HepG2 (cell line): ENCODE results near the gene PM20D1.

Experiments used
- ARNT2 ChIP-seq: sonication (generic); formaldehyde crosslinking; IDR thresholded peaks from 2 replicates; pipeline ENCODE4 v1.8.0; 2022; ENCODE audit warnings: mild to moderate bottlenecking, low read depth, missing genetic modification reagents, moderate library complexity
- FOSL1 ChIP-seq: sonication (generic); formaldehyde crosslinking; IDR thresholded peaks from 2 replicates; pipeline ENCODE4 v1.9.0; 2021; ENCODE audit warnings: missing genetic modification reagents, borderline replicate concordance
- HDAC6 ChIP-seq: fragments of 200-600 bp; sonication (generic); IDR thresholded peaks from 2 replicates; pipeline ENCODE4 v1.7.0; 2017; ENCODE audit warnings: mild to moderate bottlenecking, antibody characterized with exemption, low read length, low read depth
- KLF6 ChIP-seq: IDR thresholded peaks from 2 replicates; pipeline ENCODE4 v1.8.0; 2016; ENCODE audit warnings: missing biosample characterization, missing genetic modification reagents
- POLR2A ChIP-seq, 2 experiments: IDR thresholded peaks; 2 replicates each; pipeline ENCODE4 v1.6.1; 2011; ENCODE audit warnings: low read depth in 2 of 2, low read length in 2 of 2, mild to moderate bottlenecking in 1 of 2, moderate library complexity in 1 of 2; ENCODE audit not compliant: insufficient read depth in 1 of 2
- SOX6 ChIP-seq, 2 experiments: fragments of 450-650 bp in 1 of 2; sonication (generic) in 1 of 2; formaldehyde crosslinking in 1 of 2; IDR thresholded peaks; 2 replicates each; pipeline versions ENCODE4 v1.4.0 to v1.6.1; 2017 to 2020; ENCODE audit warnings: antibody characterized with exemption in 1 of 2, mild to moderate bottlenecking in 1 of 2, missing genetic modification reagents in 1 of 2
- ZFP1 ChIP-seq: IDR thresholded peaks from 2 replicates; pipeline ENCODE4 v1.6.1; 2016
- ZNF3 ChIP-seq: IDR thresholded peaks from 2 replicates; pipeline ENCODE4 v1.7.0; 2017; ENCODE audit warnings: inconsistent platforms
- ZNF44 ChIP-seq: sonication (generic); formaldehyde crosslinking; IDR thresholded peaks from 2 replicates; pipeline ENCODE4 v1.5.1; 2020; ENCODE audit warnings: mild to moderate bottlenecking, missing genetic modification reagents
- TF ChIP-seq, protein P1 (sequence below): sonication (generic); formaldehyde crosslinking; IDR thresholded peaks from 2 replicates; pipeline ENCODE4 v1.5.0; 2020; ENCODE audit warnings: mild to moderate bottlenecking, missing genetic modification reagents, moderate library complexity
- TF ChIP-seq, protein P2 (sequence below): sonication (generic); formaldehyde crosslinking; IDR thresholded peaks from 2 replicates; pipeline ENCODE4 v1.4.0; 2020; ENCODE audit warnings: missing genetic modification reagents
- TF ChIP-seq, protein P3 (sequence below): sonication (generic); formaldehyde crosslinking; IDR thresholded peaks from 2 replicates; pipeline ENCODE4 v1.4.0; 2020; ENCODE audit warnings: mild to moderate bottlenecking, missing genetic modification reagents
- TF ChIP-seq, protein P4 (sequence below): IDR thresholded peaks from 2 replicates; pipeline ENCODE4 v1.4.0; 2020; ENCODE audit warnings: mild to moderate bottlenecking, missing genetic modification reagents
- TF ChIP-seq, protein P5 (sequence below): sonication (generic); formaldehyde crosslinking; IDR thresholded peaks from 2 replicates; pipeline ENCODE4 v1.4.0; 2020; ENCODE audit warnings: missing genetic modification reagents

DNA sequence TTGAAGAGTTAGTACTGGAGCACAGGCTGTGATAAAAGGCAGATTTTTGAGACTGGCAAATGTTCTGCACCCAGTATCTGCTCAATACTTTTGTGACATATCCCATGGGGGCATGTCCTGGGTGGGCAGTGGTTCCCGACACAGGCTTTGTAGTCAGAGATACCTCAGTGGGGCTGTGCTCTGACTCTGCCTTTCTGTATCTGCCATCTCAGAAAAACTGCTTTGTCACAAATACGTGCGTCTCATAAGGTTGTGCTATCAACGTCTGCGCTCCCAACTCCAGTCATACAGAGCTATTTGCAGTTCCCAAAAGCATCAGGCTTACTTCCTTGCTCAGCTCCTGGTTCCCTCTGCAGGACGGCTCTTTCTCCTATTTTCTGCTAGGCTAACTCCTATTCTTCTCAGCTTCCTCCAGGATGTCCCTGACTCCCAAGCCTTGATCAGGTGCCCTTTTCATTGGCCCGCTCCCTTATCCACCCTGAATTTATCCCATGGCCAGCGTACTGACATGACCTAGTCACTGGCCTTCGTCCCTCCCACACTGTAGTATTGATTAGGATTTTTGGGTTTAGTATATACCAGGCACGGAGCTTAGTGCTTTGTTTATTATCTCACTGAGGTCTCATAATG, 62.5 kb downstream of the PM20D1 start:
- TF ChIP-seq HDAC6 (no peak), KLF6 (CRISPR knock-in tag) (no peak), ARNT2 (CRISPR knock-in tag) (no peak), POLR2A (IDR thresholded peaks at IDR 0.05; ENCODE audit: insufficient read depth in 1 of 2, low read depth in 2 of 2, low read length in 2 of 2) (no peak), ZFP1 (CRISPR knock-in tag) (no peak), FOSL1 (no peak), ZNF3 (CRISPR knock-in tag) (no peak), SOX6 (IDR thresholded peaks at IDR 0.05) (no peak), SOX6 (CRISPR knock-in tag; IDR thresholded peaks at IDR 0.05) (no peak), ZNF44 (CRISPR knock-in tag) (no peak)
- TF ChIP-seq, protein P1, sequence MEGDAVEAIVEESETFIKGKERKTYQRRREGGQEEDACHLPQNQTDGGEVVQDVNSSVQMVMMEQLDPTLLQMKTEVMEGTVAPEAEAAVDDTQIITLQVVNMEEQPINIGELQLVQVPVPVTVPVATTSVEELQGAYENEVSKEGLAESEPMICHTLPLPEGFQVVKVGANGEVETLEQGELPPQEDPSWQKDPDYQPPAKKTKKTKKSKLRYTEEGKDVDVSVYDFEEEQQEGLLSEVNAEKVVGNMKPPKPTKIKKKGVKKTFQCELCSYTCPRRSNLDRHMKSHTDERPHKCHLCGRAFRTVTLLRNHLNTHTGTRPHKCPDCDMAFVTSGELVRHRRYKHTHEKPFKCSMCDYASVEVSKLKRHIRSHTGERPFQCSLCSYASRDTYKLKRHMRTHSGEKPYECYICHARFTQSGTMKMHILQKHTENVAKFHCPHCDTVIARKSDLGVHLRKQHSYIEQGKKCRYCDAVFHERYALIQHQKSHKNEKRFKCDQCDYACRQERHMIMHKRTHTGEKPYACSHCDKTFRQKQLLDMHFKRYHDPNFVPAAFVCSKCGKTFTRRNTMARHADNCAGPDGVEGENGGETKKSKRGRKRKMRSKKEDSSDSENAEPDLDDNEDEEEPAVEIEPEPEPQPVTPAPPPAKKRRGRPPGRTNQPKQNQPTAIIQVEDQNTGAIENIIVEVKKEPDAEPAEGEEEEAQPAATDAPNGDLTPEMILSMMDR (CRISPR knock-in tag) = no peak
- TF ChIP-seq, protein P2, sequence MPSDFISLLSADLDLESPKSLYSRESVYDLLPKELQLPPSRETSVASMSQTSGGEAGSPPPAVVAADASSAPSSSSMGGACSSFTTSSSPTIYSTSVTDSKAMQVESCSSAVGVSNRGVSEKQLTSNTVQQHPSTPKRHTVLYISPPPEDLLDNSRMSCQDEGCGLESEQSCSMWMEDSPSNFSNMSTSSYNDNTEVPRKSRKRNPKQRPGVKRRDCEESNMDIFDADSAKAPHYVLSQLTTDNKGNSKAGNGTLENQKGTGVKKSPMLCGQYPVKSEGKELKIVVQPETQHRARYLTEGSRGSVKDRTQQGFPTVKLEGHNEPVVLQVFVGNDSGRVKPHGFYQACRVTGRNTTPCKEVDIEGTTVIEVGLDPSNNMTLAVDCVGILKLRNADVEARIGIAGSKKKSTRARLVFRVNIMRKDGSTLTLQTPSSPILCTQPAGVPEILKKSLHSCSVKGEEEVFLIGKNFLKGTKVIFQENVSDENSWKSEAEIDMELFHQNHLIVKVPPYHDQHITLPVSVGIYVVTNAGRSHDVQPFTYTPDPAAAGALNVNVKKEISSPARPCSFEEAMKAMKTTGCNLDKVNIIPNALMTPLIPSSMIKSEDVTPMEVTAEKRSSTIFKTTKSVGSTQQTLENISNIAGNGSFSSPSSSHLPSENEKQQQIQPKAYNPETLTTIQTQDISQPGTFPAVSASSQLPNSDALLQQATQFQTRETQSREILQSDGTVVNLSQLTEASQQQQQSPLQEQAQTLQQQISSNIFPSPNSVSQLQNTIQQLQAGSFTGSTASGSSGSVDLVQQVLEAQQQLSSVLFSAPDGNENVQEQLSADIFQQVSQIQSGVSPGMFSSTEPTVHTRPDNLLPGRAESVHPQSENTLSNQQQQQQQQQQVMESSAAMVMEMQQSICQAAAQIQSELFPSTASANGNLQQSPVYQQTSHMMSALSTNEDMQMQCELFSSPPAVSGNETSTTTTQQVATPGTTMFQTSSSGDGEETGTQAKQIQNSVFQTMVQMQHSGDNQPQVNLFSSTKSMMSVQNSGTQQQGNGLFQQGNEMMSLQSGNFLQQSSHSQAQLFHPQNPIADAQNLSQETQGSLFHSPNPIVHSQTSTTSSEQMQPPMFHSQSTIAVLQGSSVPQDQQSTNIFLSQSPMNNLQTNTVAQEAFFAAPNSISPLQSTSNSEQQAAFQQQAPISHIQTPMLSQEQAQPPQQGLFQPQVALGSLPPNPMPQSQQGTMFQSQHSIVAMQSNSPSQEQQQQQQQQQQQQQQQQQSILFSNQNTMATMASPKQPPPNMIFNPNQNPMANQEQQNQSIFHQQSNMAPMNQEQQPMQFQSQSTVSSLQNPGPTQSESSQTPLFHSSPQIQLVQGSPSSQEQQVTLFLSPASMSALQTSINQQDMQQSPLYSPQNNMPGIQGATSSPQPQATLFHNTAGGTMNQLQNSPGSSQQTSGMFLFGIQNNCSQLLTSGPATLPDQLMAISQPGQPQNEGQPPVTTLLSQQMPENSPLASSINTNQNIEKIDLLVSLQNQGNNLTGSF (CRISPR knock-in tag) = no peak
- TF ChIP-seq, protein P3, sequence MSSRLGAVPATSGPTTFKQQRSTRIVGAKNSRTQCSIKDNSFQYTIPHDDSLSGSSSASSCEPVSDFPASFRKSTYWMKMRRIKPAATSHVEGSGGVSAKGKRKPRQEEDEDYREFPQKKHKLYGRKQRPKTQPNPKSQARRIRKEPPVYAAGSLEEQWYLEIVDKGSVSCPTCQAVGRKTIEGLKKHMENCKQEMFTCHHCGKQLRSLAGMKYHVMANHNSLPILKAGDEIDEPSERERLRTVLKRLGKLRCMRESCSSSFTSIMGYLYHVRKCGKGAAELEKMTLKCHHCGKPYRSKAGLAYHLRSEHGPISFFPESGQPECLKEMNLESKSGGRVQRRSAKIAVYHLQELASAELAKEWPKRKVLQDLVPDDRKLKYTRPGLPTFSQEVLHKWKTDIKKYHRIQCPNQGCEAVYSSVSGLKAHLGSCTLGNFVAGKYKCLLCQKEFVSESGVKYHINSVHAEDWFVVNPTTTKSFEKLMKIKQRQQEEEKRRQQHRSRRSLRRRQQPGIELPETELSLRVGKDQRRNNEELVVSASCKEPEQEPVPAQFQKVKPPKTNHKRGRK (CRISPR knock-in tag) = no peak
- TF ChIP-seq, protein P4, sequence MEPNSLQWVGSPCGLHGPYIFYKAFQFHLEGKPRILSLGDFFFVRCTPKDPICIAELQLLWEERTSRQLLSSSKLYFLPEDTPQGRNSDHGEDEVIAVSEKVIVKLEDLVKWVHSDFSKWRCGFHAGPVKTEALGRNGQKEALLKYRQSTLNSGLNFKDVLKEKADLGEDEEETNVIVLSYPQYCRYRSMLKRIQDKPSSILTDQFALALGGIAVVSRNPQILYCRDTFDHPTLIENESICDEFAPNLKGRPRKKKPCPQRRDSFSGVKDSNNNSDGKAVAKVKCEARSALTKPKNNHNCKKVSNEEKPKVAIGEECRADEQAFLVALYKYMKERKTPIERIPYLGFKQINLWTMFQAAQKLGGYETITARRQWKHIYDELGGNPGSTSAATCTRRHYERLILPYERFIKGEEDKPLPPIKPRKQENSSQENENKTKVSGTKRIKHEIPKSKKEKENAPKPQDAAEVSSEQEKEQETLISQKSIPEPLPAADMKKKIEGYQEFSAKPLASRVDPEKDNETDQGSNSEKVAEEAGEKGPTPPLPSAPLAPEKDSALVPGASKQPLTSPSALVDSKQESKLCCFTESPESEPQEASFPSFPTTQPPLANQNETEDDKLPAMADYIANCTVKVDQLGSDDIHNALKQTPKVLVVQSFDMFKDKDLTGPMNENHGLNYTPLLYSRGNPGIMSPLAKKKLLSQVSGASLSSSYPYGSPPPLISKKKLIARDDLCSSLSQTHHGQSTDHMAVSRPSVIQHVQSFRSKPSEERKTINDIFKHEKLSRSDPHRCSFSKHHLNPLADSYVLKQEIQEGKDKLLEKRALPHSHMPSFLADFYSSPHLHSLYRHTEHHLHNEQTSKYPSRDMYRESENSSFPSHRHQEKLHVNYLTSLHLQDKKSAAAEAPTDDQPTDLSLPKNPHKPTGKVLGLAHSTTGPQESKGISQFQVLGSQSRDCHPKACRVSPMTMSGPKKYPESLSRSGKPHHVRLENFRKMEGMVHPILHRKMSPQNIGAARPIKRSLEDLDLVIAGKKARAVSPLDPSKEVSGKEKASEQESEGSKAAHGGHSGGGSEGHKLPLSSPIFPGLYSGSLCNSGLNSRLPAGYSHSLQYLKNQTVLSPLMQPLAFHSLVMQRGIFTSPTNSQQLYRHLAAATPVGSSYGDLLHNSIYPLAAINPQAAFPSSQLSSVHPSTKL (CRISPR knock-in tag) = no peak
- TF ChIP-seq, protein P5, sequence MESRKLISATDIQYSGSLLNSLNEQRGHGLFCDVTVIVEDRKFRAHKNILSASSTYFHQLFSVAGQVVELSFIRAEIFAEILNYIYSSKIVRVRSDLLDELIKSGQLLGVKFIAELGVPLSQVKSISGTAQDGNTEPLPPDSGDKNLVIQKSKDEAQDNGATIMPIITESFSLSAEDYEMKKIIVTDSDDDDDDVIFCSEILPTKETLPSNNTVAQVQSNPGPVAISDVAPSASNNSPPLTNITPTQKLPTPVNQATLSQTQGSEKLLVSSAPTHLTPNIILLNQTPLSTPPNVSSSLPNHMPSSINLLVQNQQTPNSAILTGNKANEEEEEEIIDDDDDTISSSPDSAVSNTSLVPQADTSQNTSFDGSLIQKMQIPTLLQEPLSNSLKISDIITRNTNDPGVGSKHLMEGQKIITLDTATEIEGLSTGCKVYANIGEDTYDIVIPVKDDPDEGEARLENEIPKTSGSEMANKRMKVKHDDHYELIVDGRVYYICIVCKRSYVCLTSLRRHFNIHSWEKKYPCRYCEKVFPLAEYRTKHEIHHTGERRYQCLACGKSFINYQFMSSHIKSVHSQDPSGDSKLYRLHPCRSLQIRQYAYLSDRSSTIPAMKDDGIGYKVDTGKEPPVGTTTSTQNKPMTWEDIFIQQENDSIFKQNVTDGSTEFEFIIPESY (CRISPR knock-in tag) = no peak
